ENCODE measurements around the gene ZBTB7A.
A peak's percentile ranks its signal among the peaks of the same experiment; 100 is the strongest.

ZBTB7A gene

DNA sequence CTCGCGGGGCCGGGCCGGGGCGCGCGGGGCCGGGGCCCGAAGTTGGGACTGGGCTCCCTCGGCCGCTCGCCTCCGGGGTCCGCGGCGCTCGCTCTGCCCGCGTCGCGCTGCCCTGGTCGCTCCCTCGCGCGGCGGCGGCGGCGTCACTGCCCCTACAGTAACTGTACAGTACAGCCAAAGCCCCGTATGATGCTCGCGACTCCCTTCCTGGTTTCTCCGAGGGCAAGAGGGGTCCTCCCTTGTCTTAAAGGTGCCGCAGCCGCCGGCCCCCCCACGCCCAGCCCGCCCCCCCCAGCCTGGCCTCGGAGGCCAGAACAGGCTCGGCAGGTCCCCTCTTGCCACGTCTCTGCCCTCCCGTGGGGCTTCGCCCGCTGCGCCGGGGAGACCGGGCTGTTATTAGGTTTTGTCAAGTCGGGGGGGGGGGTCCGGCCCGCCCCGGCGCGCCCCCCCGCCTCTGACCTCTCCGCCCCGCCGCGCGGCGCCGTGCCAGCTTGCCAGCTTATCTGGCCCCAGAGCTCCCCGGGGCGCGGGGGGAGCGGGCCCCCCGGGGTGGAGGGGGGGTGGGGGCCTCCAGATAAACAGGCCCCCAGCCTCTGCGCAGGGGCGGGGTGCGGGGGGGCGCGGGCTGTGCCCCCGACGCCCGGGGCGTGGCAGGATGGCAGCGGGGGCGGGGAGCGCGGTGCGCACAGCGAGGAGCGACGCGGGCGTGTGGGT lies at the start of gene ZBTB7A:
TSS of gene ZBTB7A (minus strand) at position 218 of the 714 bp plus-strand sequence. CDS start 11,667 bp downstream, outside the sequence.
- peak; percentile 80 for DNase-seq

DNA sequence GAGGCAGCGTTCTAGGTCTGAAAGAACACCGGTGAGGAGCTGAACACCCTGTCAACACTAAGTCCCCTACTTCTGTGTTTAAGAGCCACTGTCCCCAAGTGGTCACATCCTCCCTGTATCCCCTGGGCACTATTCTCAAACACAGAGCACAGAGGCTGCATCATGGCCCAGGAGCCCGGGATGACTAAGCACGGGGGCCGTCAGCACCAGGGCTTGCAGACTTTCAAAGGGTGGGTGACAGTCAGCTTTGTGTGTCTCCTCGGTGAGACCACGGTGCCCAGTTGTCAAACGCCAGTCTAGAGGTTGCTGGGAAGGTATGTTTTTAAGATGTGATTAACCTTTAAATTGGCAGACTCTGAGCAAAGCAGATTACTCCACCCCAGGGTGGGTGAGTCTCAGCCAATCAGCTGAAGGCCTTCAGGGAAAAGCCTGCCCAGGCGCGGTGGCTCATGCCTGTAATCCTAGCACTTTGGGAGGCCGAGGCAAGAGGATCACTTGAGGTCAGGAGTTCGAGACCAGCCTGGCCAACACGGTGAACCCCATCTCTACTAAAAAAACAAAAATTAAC lies 49.2 kb upstream of the ZBTB7A start:
- no peak for DNase-seq

DNA sequence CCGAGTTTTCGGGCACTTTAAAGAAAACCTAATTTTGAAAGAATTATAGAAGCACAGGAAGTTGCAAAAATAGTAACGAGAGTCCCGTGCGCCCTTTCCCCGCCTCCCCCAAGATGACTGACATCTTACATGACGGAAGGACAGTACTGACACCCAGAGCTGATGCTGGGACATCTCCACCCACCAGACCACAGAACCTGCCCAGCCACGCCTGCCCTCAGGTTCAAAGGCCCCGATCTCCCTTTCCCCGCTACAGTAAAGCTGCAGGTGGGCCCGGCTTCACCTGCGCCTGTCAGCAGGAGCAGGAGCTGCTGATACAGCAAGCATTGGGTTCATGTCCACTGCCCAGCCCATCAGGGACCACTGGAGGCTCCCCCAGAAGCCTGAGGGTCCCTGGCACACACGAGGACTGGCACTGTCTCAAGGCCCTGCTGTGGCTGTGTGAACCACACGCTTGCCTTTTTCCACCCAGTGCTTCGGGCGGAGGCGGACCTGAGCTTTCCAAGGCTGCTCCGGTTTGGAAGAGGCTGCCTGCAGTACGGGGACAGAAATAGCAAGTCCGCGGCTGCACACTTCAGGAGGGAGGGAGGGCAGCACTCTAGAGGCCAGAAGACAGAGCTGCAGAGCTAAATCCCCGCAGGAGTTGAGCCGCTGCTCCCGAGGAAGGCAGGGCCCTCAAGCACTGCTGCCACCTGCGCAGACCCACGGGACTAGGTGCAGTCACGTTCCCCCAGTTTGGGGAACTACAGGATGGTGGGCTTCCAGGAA lies 48.5 kb upstream of the ZBTB7A start:
- peak; percentile 74 for DNase-seq

DNA sequence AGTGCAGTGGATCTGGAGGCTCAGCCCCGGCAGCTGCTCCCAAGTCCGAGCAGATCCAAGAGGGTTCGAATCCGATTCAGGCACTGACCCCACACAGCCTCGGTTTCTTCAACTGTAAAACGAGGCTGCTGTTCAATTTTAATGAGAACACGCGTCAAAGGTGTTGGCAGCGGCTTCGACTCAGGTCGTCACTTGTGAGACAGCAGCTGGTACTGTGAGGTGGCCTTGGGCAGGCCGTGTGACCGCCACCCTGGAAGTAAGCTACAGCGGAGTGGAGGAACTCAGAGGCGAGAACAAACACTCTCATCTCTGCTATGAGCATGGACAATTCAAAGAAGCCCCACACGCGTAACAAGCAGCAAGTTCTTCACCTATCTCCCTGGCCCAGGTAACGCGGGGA lies 47.5 kb upstream of the ZBTB7A start:
- no peak for DNase-seq

DNA sequence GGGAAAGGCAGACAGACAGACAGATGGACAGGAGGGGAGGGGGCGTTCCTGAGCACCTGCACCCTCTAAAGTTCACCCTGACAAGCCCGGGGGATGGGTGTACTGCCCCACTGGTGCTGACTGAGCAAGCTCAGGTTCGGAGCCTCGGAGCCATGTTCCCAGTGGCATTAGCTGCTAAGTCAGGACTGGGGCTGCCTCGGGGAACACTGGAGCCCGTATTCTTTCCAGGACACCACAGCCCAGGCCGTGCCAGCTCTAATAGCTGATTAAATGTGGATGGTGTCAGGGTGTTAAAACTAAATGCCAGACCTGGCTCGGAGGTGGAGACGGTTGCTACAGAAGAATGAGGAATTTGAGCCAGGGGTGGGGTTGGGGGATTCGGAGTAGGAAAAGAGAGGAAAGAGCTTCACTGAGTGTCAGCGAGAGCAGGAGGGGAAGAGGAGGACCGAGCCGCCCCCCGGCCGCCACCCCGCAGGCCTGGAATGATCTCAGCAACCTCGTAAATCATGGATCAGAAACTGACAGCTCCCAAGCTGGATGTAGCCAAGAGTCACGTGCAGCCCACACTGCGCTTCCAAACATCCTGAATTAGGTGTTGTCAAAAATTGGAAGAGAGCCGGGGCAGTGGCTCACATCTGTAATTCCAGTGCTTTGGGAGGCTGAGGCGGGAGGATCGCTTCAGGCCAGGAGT lies 46.8 kb upstream of the ZBTB7A start:
- DNase-seq, result no peak

DNA sequence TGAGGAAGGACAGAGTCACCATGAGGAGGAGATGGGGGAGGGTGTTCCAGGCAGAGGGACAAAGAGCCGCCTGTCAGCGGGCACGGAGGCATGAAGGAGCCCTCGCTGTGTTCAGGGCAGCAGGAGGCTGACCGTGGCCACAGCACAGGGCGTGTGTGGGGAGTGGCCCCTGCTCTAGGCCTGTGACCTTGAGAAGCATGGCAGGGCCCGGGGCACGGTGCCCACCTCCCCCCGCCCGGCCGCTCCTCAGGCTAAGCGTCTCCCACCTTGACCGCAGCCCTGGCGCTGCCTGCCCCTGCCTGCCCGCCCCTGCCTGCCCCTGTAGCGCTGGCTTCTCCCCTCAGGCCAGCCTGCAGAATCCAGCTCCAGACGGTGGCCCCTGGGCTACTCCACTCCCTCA lies 45.7 kb upstream of the ZBTB7A start:
- DNase-seq, result no peak

DNA sequence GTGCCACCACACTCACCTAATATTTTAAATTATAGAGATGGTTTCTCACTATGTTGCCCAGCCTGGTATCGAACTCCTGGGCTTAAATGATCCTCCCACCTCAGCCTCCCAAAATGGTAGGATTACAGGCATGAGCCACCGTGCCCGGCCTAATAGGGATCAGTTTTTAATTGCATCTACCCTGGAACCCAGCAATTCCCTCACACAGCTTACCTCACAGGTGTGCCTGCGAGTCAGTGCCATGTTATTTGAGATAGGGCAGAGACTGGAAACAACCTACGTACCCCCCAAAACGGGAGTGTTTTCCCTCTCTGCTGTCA lies 42.9 kb upstream of the ZBTB7A start:
- no peak for DNase-seq

DNA sequence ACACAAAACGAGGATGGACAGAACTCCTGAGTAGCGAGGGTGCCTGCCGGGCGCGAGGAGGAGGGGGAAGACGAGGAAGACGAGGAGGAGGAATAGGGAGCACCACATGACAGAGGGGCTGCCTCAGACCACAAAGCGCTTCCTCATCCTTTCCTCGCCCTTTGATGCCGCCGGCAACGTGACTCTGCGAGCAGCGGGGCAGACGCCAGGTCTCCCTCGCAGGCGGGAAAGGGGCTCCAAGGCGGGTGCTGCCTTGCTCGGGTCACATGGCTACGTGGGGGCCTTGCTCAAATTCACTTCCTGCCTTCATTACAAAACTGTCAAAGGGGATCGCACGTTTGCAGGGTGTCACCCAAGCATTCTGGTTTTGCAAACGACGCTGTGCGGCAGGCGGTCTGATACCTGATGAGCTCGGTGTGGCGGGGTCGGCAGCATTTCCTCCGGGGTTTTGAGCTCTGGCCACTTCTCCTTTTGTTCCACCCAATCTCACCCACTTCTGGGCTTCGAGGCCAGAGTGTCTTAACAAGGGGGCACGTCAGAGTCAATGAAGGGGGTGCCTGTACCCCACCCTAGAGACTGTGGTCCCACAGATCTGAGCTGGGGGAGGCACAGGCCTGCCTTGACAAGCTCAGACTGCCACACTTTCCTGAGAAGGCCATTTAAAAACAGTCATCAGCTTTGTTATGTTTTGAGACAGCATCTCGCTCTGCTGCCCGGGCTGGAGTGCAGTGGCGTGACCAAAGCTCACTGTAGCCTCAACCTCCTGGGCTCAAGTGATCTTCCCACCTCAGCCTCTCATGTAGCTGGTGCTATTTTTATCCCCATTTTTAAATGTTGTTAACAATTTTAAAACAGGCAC lies 42.3 kb upstream of the ZBTB7A start:
- DNase-seq, result peak; percentile 85

DNA sequence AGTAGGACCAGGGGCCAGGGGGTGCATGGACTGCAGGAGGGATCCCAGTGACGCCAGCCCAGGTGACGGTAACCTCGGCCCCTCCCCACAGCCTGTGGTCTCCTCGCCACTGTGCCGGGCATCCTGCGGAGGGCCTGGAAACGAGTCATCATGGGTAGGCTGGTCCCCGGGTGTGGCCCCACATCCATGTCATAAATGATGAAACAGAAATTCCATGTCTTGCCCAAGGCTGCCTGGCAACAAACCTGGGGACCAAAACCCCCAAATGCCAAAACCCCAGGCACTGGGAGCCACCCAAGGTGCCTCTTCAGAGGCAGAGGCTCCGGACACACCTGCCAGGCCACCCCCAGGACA lies 36.4 kb upstream of the ZBTB7A start:
- no peak for DNase-seq

DNA sequence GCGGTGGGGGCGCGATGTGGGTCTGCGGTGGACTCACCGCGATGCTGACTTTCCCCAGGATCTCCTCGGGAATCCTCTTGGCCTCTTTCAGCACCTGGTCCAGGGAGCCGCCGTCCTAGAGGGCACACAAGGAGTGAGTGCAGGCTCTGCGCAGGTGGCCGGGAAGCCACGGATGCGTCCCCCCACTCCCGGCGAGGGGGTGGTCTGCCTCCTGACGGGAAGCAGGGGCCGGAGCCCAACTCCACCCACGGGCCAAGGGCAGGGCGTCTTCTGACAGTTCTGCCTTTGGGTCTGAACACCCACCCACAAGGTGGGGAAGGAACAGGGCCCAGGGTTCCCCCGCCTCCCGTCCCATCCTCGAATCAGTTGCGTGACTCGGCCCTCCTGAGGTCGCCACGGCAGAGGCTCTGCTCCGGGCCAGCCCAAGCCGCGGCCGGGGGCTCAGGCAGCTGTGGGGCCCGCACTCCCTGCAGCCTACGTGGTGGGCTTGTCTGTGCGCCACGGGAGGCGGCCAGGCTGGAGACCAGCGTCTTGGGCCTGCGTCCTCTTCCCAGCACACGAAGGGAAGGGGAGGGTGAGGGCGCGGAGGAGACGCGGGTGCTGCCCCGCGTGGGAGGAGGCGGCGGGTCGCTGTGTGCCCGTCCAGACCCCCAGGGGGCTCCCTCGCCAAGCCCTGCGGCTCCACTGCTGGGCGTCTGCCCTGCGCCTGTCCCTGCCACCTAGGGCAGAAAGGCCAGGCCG lies 35.8 kb upstream of the ZBTB7A start:
- DNase-seq, result no peak

DNA sequence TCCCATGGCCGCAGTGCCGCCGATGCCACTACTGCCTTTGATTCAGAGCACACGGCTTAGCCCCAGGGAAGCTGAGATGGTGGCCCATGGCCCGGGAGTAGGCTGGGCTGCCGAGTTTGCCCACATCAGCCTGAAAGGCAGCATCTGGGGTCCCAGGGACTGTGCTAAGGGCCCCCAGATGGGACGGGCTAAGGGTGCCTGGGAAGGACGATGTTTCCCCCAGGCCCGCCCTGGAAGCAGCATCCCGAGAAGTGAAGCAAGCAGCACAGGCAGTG lies 34.7 kb upstream of the ZBTB7A start:
- DNase-seq, result no peak

DNA sequence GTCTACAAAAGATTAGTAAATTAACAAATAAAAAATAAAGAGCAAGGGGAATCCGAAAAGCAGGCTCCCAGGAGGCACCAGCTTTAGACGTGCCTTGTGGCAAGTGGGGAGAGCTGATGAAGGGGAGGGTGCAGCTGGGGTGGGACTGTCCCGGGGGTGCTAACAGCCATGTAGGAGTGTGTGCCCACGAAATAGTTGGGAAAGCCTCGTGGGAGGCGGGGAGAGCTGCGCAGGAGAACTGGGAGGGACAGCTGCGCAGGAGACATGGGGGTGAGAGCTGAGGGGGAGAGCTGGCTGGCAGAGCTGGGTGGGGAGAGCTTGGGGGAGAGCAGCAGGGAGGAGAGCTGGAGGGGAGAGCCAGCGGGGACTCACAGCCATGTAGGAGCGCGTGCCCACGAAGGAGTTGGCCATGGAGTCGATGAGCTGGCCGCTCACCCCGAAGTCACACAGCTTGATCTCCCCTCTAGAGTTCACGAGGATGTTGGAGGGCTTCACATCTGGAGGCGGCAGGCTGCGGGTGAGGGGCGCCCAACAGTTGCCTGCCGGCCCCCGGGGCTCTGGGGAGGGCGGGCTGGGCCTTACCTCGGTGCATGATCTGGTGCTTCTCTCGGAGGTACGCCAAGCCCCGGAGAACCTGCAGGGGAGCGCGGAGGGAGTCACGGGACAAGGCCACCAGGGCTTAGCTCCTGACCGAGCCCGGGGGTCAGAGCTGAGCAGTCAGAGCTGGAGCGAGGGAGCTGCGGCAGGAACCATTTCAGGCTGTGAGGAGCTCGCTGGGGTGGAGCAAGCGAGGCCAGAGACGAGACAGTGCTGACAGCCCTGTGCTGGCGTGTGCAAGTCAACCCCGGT lies 34.2 kb upstream of the ZBTB7A start:
- DNase-seq, result no peak

DNA sequence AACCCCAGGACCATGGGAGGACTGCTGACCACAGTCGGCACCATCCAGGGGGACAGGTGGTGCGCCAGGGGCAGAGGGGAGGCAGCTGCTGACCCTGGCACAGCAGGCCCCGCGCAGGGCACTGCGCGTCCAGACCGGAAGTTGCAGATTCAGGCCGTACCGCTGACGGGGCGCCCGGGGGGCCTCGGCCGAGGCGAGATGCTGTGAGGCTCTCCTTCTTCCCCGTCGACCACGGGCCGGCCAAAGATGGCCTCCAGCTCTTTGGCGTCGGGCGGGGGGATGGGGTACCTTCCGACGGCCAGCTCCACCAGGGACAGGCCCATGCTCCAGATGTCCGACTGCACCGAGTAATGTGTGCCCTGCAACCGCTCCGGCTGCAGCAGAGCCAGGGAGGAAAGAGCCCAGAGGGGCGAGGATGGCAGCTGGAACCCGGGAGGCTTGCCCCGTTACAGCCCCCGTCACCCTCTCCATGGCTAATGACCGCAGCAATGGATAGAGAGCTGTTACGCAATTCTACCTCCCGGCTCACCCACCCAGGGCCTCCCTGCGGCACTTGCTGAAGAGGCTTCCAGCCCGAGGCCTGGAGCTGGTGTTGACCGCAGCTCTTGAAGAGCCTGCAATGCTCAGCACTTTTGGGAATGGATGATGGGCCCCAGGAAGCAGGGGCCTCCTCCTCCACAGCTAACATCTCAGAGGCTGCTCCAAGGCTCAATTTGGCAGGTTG lies 32.5 kb upstream of the ZBTB7A start:
- DNase-seq, result no peak

DNA sequence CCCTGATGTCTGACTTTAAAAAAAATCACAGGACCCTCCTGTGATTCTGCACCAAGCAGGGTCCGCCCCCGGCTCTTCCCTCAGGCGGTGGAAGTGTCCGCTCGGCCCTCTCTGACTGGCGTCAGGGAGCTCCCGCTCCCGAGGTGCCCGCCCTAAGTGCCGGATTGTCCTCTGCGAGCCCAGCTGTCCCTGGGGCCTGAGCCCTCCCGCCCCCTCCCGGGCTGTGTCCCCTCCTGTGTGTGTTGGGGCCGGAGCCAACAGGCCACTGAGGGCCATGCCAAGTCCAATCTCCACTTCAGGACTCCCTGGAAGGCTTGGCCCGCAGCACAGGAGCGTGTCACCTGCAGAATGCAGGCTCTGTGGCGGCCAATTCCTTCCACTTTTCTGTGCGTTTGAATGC lies 31.8 kb upstream of the ZBTB7A start:
- no peak for DNase-seq

DNA sequence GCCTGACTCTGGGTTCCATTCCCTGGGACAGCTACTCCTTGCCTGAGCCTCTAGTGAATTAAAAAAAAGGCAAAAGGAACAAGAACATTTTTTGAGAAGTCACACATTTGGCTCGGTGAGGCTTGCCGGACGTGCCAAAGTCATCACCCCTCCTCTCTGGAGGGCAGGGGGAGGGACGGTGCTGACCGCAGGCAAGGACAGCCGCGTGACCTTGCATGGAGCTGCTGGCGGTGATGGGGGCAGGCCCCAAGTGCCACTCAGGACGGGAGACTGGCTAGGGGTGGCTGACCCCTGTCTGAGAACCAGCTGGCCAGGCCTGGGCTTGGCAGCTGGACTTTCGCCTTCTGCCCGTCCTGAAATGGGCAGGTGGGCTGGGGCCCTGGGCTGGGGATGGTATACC lies 30.8 kb upstream of the ZBTB7A start:
- no peak for DNase-seq

DNA sequence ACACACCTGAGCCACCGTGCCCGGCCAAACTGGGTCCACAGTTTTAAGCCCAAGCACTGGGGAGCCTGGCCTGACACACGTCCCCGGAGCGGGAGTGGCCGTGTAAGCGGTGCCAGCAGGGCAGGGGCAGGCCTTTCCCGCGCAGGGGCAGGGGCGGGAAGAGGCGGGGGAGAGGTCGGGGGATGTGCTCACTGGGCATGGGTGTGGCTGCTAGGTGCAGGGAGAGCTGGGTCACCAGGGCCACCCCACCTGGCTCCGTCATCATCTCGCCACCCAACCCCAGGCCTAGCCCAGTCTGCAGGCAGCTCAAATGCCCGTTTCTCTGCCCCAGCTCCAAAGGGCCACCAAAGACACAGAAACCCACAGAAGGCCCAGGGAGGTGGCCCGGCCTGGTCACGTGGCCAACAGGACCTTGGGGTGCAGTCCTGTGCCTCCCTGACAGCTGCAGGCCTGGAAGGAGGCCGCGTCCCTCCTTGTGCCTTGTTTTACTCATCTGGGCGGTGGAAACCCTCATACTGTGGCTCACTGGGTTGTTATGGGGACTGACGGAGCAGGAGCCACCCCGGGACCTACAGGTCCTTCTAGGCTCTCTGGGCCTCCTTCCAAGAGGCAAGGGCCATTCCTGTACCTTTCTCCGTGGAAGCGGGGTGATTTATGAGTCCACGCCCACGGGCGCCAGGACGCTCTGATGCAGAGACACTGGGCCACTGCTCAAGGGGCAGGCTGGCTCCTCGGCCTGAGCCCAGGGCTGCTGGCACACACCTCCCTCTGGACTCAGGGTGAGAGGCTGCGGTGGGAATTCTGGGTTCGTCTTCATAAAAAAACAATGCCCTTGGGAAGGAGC lies 29.6 kb upstream of the ZBTB7A start:
- DNase-seq, result no peak

DNA sequence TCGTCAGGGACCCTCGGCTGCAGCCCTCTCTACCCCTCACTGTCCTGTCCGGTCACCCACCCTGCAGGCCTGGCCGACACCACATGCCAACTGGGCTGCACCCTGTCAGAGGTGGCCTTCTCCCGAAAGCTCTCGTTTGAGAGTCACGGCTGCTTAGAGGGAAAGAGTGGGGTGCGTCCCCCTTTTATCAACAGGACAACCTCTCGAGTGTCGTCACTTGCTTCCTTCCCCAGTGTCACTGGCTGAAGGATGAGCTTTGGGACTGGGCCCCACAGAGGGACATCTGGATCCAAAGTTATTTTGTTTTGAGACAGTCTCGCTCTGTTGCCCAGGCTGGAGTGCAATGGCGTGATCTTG lies 28.8 kb upstream of the ZBTB7A start:
- DNase-seq, result no peak

DNA sequence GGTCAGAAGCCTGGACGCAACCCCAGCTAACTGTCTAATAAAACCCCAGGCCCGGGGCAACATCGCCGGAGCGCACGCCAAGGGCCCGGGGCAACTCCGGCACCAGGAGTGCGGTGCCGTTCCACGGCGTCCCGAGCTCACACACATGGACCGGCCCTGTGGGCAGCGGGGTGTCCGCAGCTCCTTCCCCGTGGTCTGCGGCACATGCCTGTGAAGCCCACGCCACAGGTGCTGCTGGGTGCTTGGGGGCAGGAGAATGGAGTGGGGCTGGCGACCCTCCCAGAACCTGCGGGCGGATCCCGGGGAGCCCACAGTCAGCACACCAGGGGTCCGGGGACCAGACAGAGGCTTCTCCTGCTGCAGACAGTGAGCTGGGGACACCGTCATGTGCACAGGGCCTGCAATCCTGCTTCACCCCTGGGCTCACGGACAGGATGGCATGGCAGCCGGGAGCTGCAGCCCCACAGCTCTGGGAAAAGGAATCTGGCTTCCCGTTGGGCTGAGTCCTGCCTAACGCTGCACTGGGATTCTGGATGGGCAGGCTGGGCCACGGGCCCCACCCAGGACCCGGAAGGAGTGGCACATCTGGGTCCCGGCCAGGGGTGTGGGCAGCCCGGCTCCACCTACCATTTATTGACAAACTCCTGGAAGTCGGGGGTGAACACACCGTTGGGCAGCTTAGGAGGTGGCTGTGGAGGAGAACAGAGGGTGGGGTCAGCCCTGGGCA lies 28.2 kb upstream of the ZBTB7A start:
- no peak for DNase-seq

DNA sequence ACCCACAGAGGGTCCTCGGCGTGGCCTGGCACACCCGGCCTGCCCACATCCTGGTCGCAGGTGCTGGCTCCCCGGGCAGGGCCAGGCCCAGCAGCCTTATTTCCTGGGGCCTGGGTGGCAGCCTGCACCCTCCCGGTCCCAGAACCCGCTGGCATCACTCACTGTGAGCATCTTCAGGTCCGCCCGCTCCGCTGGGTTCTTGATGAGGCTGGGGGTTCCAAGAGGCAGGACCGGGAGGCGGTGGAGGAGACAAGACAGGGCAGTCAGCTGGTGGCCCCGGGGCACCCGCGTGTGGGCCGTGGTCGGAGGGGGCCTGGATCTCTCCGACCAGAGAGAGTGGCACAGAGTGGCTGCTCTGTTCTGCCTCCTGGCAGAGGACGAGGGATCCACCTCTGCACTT lies 27.6 kb upstream of the ZBTB7A start:
- no peak for DNase-seq

Measured in activated gamma-delta T cell treated with Interleukin-2 at 50 U/mL for 16 hours (primary cell).